ENCODE data around the gene XK.

DNA sequence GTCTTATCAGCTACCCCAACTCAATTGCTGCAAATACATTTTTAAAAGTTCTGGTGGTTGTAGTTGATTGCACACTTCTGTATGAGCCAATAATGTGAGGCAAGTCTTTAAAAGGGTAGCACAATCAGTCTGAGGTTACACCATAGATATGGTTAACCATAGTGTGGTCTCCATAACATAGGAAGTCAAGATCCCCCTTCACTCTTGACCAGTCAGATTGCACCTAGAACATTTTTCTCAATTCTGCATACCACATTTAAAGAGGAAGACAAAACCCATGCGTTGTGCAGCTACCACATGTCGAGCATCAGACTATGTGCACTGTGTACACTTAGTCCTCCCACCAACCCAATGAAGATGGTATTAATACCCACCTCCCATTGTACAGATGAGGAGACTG lies 67.8 kb downstream of the XK start:
- TF ChIP-seq POLR2A (IDR thresholded peaks at IDR 0.05) = no peak
- TF ChIP-seq CTCF (IDR thresholded peaks at IDR 0.05) = no peak
